Measurements from ENCODE around the gene CYB561D2. TPM values are rescaled to one million over a fixed set of nuclear protein-coding genes. Genes with fewer than 3 reads are reported as not detected.

Gene CYB561D2
- total RNA-seq, 1 donor from 2014 or later = 42.7 TPM

DNA sequence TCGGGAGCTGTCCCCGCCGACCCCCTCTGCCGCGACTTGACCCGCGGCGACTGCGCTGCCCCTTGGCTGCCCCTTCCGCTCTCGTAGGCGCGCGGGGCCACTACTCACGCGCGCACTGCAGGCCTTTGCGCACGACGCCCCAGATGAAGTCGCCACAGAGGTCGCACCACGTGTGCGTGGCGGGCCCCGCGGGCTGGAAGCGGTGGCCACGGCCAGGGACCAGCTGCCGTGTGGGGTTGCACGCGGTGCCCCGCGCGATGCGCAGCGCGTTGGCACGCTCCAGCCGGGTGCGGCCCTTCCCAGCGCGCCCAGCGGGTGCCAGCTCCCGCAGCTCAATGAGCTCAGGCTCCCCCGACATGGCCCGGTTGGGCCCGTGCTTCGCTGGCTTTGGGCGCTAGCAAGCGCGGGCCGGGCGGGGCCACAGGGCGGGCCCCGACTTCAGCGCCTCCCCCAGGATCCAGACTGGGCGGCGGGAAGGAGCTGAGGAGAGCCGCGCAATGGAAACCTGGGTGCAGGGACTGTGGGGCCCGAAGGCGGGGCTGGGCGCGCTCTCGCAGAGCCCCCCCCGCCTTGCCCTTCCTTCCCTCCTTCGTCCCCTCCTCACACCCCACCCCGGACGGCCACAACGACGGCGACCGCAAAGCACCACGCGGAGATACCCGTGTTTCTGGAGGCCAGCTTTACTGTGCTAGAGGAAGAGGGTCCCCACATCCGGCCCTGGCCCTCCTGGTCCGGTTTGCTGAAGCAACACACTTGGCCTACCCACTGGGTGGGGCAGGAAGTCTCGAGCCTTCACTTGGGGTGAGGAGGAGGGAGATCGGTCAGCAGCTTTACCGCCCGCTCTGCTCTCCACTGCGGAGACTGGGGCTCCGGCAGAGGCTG is 10.0 kb upstream of the CYB561D2 start, which contains the start of gene RASSF1:
Gene RASSF1, minus strand, starts transcription at position 389 of the 882 bp plus-strand sequence. Its CDS starts 31 bp downstream, at position 358.
- intact Hi-C loops (cut with micrococcal nuclease) = loop anchor here (2.0 to 5.0 kb wide), 2 partner anchors 227 to 270 kb away; partner anchors contain the start of genes C3orf18, CISH and HEMK1

DNA sequence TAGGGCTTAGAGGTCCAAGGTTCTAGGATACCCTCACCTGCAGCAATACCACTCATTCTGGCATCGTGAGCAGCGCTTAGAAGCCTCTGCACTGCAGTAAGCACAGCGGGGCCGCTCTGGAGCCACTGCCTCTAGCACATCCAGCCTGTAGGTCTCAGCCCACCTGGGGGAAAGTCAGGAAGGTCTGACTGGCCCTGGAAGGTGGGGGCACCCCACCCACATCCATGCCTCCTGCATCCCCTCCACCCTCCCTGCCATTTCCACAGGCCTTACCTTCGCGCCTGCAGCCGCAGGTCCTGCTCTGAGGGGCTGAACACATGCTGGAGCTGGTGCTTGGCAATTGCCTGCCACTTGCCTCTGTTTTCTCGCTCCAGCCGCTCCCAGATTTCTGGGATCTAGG is 9.1 kb upstream of the CYB561D2 start:
- intact Hi-C loops (cut with micrococcal nuclease) = loop anchor here (2.0 to 5.0 kb wide), 2 partner anchors 226 to 269 kb away; partner anchors contain the start of genes C3orf18, CISH and HEMK1

DNA sequence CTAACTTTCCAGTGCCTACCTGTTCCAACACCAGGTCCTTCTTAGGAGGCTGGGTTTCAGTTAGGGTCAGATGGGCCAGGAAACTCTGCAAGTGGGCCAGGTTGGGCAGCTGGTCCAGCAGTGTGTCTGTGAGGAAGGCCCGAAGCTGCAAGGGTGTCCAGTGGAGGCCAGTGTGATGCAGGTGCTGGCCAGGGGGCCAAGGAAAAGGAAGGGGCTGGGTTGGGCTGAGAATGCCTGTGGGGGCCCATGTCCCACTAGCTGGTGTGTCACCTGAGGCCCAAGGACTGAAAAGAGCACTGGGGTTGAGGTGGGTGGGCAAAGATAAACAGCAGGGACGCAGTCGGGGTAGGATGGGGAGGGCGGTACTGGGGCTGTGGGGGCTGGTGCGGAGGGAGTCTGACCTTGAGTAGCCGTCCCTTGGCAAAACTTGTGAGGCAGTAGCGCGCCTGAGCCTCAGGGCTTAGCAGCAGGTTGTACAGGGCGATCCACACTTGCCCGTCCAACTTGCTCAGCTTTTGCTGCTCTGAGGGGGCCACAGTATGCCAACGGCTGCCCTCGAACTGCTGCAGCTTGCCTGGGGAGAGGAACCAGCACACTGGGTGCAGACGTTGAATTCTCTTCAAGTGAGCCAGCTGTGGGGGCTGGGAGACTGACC is 8.5 kb upstream of the CYB561D2 start:
- intact Hi-C loops (cut with micrococcal nuclease) = loop anchor here (2.0 to 5.0 kb wide), 2 partner anchors 225 to 269 kb away; partner anchors contain the start of genes C3orf18, CISH and HEMK1

DNA sequence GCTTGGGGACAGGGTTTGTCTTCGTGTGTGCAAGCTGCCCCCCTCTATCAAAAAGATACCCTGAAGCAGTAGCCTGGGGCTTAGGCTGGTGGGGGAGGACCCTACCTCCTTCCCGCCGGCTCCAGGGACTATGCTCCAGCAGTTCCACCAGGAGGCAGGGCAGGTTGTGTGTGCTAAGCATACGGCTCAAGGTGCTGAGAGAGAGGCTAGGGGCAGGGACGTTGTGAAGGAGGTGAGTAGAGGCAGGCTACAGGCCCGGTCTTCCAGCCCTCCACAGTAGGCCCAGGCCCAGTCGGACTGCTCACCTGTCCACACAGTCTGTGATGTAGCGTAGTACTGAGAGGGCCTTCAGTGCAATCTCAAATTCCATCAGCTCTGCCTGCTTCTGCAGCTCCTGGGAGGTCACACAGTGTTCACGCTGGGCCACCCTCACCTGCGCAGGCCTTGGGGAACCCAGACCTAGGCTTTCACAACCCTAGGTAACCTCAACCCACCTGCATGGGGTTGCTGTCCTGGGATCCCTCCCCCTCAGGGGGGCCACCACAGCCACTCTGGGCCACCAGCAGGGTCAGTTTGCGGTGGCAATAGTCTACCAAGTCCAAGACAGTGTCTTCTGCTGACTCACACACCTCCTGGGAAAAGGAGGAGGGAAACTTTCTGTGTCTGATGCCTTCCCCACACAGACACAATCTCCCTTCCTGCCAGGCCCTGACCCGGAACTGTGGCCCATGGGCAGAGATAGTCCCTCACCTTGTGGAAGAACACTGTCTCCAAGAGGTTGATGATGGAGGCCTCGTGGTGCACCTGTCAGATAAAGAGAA is 7.6 kb upstream of the CYB561D2 start:
- intact Hi-C loops (cut with micrococcal nuclease) = loop anchor here (5.0 kb wide), 1 partner anchor 224 kb away; the partner anchor contains the start of genes C3orf18 and HEMK1

DNA sequence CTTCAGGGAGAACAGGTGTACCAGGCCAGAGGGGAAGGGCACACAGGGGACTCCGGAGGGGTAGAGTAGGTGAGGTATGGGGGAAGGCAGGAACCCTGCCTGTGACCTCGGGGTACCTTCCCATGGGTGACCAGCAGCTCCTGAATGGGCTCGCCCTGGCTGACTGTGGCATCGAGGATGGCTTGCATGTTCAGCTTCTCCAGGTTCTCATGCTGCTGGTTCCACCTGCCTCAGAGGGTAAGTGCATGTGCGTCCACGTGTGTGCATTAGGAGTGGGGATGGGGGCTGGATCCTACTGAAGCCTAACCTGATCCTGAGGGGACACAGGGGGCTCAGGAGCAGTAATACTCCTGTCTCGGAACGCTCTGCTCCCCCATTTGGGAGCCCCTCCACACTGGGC is 5.7 kb upstream of the CYB561D2 start:
- intact Hi-C loops (cut with micrococcal nuclease) = no loop called here

DNA sequence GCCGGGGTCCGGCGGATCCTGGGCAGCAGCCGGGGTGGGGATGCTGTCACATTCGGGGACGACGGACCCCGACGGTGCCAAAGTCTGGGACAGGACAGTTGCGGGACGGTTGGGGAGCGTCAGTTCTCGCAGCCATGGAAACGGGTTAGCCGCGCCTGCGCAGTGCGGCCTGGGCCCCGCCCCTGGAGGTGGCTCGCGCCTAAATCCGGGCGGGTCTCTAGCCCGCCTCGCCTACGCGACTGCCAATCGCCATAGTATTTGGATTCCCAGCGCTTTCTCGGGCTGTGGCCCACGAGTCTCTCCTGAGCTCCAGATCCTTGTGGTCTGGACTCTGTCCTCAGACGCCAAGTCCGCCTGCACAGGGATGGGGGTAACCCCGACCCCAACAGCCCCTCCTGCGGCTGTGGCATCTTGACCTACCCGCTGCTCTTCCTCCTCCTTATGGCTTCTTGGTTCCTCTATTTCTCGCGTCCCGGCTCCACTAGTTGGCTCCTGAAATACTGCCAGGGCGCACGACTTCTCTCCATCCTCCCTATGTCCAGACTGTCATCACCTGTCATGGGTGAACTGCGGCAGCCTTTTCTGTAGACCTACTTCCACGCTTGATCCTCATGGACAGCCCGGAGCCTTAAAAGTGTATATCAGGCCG is 5.0 kb upstream of the CYB561D2 start, which contains the start of gene ZMYND10:
Gene ZMYND10, minus strand, starts transcription at position 147 of the 649 bp plus-strand sequence. CDS start 153 bp downstream, outside the sequence.
- intact Hi-C loops (cut with micrococcal nuclease) = no loop called here

DNA sequence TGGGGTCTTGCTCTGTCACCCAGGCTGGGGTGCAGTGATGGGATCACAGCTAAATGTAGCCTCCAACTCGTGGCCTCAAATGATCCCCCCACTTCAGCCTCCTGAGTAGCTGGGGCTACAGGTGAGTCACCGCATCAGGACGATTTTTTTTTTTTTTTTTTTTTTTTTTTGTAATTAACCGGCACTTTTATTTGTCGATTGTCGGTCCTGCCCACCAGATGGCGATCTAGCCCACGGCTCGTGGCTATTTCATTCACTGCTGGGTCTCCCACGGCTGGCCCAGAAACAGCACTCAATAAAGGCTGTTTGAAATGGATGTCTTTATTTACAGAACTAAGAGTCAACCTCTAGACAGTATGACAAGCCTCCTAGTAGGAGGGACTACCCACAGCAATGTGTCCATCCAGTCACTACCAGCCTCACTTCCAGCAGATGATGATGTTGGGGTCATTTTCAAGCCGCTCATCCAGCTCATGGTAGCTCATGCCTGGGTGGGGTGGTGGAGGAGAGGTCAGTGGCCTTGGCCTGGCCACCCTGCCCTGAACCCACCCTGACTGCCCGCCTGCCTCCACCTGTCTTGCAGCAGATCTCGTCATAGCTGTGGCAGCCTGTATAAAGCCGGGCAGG is 3.4 kb upstream of the CYB561D2 start:
- intact Hi-C loops (cut with micrococcal nuclease) = loop anchor here (1.0 kb wide), 1 partner anchor 195 kb away; no protein-coding TSS in a partner anchor

DNA sequence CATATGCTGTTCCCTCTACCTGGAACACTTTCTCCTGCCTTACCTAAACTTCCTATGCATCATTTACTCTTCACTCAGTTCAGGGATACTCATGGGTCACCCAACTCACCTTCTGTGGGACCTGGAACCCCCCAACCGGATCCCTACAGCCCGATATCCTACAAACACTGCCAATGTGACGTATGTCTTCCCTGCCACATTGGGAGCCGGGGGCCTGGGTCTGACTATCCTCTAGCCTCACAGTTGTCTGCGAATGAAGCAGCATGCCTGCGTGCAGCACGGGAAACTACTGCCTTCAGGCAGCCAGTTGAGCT is 492 bp upstream of the CYB561D2 start:
- intact Hi-C loops (cut with micrococcal nuclease) = loop anchor here (1.0 to 2.0 kb wide), 4 partner anchors 12 to 58 kb away; partner anchors contain the start of genes HYAL3, IFRD2 and NAA80

DNA sequence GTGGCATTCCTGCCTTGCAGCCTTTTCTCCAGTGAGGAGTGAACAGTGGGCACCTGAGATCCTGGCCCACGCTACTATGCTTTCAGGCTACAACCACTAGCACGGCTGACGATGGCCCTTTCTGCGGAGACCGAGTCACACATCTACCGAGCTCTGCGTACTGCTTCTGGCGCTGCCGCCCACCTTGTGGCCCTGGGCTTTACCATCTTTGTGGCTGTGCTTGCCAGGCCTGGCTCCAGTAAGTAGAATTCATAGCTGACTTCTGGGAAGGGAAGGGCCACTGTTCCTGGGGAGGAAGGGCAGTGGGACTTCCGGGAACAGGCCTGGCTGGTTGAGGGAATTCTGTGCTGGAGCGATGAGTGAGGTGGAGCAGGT is 648 bp downstream of the CYB561D2 start:
- intact Hi-C loops (cut with micrococcal nuclease) = loop anchor here (1.0 to 2.0 kb wide), 3 partner anchors 8 to 53 kb away; partner anchors contain the start of genes HYAL3, NAA80 and TMEM115

DNA sequence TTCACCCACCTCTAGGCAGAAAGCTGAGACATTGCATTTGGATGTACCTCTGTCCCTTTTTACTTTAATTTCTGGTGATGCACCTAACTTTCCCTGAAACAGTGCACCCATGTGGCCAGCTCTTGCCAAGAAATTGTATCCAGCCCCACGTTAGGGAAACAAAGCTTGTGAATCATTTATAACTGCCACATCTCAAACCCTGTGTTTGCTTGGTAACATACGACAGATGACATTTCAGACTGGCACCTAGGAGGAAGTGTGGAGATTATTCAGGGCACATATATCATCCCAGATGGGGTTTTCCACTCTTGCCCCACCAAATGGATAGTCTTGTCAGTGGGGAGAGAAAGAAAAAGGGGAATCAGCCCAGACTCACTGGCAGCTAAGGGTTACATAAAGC is 2.1 kb downstream of the CYB561D2 start:
- intact Hi-C loops (cut with micrococcal nuclease) = no loop called here

DNA sequence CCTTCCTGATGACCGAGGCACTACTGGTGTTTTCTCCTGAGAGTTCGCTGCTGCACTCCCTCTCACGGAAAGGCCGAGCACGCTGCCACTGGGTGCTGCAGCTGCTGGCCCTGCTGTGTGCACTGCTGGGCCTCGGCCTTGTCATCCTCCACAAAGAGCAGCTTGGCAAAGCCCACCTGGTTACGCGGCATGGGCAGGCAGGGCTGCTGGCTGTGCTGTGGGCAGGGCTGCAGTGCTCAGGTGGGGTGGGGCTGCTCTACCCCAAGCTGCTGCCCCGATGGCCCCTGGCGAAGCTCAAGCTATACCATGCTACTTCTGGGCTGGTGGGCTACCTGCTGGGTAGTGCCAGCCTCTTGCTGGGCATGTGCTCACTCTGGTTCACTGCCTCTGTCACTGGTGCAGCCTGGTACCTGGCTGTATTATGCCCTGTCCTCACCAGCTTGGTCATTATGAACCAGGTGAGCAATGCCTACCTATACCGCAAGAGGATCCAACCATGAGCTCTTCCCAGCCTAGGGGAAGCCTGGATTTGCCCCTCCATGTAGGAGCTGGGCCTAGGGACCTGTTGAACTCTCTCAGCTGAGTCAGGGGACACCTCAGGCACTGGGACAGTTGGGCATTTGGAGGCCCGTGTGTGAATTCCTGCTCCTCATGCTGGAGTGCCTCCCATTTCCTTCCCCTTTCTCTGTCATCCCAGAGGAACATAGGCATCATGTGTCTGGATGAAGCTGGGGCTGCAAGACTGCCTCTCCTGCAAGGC is 2.8 kb downstream of the CYB561D2 start:
- intact Hi-C loops (cut with micrococcal nuclease) = no loop called here

DNA sequence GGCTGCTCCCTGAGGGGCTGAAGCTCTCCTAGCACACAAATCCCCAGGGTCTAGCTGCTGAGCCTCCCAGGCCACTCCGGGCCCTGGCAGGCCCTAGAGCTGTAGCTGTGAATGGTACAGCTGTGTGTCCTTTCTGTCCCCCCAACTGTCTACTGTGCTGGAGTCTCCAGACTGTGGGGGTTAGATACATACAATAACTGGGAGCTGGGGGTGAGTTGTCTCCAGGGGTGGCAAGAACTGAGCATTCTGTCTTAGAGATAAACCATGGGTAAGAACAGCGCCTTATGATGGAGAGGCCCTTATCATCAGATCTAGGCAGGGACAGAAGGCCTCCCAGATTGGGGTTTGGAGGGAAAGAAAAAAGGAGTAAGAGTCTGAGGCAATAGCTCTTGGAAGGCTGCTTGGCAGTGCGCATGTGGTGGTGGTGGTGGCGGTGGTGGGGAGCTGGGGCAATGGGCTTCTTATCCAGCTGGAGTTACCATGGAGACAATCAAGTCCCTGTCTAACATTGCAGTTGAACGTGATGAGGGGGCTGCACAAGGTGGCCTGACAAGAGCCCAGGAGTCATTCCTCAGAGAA is 3.6 kb downstream of the CYB561D2 start:
- intact Hi-C loops (cut with micrococcal nuclease) = no loop called here

DNA sequence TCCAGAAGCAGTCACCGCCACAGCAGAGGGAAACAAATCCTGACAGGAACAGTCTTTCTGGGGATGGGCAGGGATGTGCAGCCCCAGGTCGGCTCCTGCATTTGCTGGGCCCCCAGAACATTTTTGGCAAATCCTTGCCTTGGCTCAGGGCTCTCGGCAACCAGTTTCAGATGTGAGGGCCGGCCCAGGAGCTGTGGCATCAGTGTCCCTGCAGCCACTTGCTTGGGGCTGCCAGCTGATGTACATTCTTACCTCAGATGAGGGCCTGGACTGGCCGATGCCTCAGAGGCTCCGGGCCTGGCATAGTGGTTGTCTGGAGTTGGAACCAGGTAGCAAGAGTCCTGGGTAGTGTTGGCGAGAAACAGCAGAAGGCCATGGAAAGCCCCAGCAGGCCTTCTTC is 4.2 kb downstream of the CYB561D2 start:
- intact Hi-C loops (cut with micrococcal nuclease) = no loop called here

DNA sequence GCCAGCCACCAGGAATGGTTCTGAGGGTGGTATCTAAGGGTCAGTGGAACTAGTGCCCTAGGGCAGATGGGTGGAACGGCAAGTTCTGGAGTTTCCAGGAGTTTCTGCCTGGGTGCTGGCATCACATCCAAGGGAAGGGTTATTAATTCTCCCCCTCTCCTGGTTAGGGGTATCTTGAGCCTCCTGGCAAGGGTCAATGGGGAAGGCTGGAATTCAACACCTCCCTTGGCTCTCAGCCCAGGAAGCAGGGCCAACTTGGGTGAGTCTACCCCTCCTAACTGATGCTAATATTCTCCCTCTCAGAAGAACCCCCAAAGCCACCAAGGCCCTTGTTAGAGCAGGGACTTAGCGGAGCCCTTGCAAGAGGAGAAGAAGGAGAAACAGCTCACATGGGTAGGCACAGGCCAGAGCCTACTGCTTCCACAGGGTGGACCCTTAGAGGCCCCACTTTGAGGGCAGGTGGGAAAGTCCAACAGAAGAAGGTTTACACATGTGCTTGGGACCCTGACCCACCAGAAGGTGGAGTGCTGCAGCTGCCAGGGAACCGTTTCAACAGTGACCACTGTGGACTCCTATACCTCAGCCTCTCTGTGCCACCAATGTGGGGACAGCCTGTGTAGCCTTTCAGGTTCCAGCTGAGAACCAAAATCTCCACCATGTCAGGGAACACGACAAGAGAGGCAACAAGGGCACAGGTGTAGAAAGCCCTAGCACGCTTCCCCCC is 5.3 kb downstream of the CYB561D2 start:
- intact Hi-C loops (cut with micrococcal nuclease) = no loop called here

DNA sequence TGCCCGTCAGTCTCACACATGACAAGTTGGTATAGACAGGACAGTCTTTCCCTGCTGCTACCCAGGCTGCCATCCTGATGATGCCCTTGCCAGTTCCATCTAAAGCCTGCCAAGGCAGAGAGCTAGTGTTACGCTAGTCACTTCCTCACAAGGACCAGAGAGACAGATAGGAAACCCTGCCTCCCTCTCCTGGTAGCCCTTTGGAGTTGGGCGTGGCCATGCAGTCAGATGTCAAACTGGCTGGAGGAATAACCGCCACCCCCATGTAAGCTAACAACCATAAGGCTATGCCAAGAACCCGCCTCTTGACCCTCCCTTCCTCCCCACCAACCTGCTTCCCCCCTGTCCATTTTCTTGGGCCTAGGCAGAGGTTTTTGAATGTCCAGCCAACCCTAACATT is 5.9 kb downstream of the CYB561D2 start:
- intact Hi-C loops (cut with micrococcal nuclease) = no loop called here

DNA sequence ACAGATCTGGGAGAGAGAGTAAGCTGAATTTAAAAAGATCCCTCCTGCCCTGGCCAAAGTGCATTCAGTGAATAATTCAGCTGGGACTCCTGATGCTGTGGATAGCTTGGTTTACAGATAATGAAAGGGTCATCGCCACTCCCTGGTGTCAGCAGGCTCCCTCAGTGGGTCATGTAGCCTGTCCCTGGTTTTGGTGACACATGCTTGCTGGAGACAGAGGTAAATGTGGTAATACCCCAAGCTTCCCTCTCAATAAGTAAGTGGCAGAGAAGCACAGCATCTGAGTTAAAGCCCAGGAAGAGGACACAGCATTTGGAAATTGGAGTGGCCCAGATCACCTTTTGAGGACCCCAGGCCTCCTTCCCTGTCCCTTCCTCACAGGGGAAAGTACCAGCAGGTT is 6.8 kb downstream of the CYB561D2 start:
- intact Hi-C loops (cut with micrococcal nuclease) = no loop called here

DNA sequence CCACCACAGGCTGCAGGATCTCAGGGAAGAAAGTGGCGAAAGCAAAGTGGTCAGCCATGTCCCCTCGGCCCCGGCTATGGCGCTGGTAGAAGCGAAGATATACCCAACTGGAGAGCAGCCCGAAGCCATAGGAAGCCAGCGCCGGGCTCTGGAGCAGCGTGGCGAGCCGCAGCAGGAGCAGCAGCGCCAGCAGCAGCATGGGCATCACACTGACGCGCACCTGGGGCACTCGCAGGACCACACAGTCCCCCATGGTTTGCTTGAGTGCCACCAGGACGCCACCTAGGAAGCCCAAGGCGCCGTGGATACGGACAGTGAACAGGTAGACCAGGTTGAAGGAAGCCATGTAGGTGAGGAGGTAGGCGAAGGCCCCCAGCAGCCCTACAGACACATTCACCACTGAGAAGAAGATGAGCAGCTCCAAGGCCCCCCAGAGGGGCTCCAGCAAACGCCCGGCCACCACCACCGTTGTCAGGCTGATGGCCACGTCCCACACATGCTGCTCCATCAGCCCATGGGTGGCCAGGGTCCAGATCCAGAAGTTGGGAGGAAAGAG is 7.8 kb downstream of the CYB561D2 start:
- intact Hi-C loops (cut with micrococcal nuclease) = loop anchor here (2.0 kb wide), 1 partner anchor 22 kb away; no protein-coding TSS in a partner anchor

All from T-helper 2 cell treated with Interferon-gamma antibody and Interleukin-4, amounts not matched to agents 100 ng/mL and 5 ng/mL, for 36 hours (primary cell).